GM13976 (cell line): ENCODE data around the gene RXFP1.

Source experiments
- DNase-seq: peaks from one replicate; pipeline ENCODE4 v3.0.0; 2012; ENCODE audit warnings: low spot score
- CTCF ChIP-seq: IDR thresholded peaks from 2 replicates; pipeline ENCODE4 v1.5.1; 2012; ENCODE audit warnings: borderline replicate concordance, mild to moderate bottlenecking; ENCODE audit not compliant: insufficient read depth; ENCODE audit errors: extremely low read depth, missing control alignments, control extremely low read depth
- in situ Hi-C: fragments of 300-500 bp; cut with MboI; formaldehyde crosslinking; loops from one replicate; pipeline ENCODE4 v1.12.0; 2022; ENCODE audit warnings: low sequenced_read_pairs, mixed read lengths, inconsistent platforms; ENCODE audit not compliant: unreplicated experiment

The RXFP1 gene

GRCh38 chr4:158666892-158667291 lies 145.2 kb downstream of the RXFP1 start:
- TF ChIP-seq CTCF, result no peak
- in situ Hi-C loops, result no loop called here
- DNase-seq, result no peak

- TF ChIP-seq CTCF, result no peak
- DNase-seq, result peak; percentile 31
- in situ Hi-C loops, result no loop called here
Measured at GRCh38 chr4:158667651-158668198, 146.0 kb downstream of the RXFP1 start.

DNA sequence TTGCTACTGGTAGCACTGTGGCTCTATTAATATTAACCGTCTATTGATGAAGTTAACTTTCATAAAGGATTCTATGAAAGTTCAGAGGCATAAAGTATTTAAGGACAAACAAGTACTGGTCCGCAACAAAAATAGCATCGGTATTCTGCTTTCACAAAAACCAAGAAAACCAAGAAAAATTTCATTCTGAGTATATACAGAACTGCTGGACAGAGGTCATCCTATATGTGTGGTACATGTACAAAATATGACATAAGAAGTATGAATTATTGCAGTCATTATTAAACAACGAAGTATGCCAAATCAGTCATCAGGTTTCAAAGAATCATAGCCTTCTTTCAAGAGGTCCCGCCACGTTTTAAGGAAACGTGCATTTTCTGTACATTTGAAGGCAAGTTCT lies 147.6 kb downstream of the RXFP1 start:
- no peak for TF ChIP-seq CTCF
- in situ Hi-C loops, result no loop called here

DNA sequence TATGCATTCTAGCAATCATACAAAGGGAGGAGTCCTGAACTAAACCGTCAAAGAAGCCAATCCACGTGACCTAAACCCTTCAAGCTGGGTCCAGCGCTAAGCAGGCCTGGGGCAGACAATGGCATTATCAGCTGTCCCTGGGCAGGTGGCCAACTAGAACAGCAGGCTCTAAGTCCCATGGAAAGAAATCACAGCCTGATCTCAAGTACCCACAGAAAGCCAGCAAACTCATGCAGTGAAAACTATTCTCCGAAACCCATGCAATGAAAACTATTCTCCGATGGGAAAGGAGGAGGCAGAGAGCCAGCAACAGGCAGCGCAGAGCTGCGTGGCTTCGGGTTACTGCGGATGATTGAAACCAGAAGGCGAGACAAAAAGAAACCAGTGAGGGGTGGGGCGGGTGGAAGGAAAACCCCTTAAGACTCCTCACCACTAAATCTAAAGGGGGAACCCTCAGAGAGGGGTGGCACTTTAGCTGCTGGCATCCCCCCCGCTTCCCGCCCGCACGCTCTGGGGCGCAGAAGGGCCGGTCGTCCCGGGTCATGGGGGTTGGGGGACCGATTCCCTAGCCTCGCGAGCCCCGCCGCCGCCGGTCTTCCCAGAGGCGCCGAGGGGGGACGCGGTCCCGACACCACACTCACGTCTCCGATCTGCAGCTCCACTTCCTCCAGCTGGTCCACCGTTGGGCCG lies 149.4 kb downstream of the RXFP1 start:
- in situ Hi-C loops, result no loop called here
- no peak for TF ChIP-seq CTCF
- peak; percentile 67 for DNase-seq

More for the DNA sequence above, 147.6 kb downstream of the RXFP1 start:
- no peak for DNase-seq

GRCh38 chr4:158671665-158671914 lies 149.9 kb downstream of the RXFP1 start, which contains the start of gene C4orf46:
TSS of gene C4orf46 (minus strand) at chr4:158671887. CDS start at chr4:158671801, 86 bp downstream.
- DNase-seq, result no peak
- no peak for TF ChIP-seq CTCF
- in situ Hi-C loops, result no loop called here

DNA sequence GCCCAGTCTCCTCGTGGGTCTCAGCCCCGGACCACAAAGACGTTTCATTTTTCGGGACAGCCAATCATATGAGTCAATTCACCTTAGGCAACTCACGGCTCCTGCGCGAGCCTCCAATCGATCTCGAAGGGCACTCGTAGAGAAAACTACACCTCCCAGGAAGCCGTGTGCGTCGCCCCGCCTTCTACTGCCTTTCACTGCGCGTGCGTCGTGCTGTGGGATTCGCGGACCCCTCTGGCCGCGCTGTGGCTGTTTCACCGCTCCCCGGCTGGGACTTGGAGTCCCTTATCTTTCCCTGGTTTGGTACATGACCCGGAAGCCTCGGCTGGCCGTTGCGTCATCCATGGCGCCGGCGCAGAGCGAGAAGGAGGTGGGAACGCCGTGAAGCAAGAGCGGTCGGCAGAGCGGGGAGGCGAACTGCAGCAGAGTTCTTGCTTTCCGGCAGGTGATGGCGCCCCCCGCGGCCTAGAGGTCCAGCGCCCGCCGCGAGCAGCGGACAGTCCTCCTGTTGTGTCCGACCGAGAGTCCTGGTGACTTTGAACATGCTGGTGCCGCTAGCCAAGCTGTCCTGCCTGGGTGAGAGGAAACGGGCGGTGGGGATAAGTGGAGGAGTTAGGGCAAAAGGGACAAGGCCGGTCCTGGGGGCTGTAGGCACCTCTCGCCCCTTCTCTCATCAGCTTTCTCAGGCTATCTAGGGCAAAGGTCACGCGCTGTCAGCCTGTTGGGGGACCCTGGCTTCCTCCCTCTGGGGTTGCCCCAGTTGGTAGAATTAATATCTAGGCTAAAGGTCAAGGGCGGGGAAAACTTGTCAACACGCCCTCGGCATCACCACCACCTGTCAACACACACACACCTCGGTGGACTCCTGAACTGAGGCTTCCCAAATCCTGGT lies 150.5 kb downstream of the RXFP1 start, which contains the start of gene ETFDH:
TSS of gene ETFDH (plus strand) at position 382 of the 892 bp plus-strand sequence. CDS start at position 543, 161 bp downstream.
- in situ Hi-C loops, result no loop called here
- DNase-seq, result peak; percentile 95
- peak; percentile 89 for TF ChIP-seq CTCF
